HG02571 (cell line): ENCODE results near the gene ZBTB48.
"Not testable (repeated sequence)": the region's sequence is repeated elsewhere in the genome, so short reads cannot be mapped to it uniquely, and the experiment has no call there.

Source experiments
- ATAC-seq: cut with Tn5 transposase; IDR thresholded peaks from one replicate; pipeline ENCODE4 v1.9.1; 2021; ENCODE audit warnings: mild to moderate bottlenecking, moderate library complexity; ENCODE audit not compliant: unreplicated experiment

Gene ZBTB48

GRCh38 chr1:6579374-6580118, at the start of gene ZBTB48:
ZBTB48 (plus strand) TSS chr1:6579994; CDS start chr1:6580610, 616 bp downstream.
- ATAC-seq: peak; percentile 92

- ATAC-seq: no peak
Observed at GRCh38 chr1:6530504-6531160, 49.2 kb upstream of the ZBTB48 start.

DNA sequence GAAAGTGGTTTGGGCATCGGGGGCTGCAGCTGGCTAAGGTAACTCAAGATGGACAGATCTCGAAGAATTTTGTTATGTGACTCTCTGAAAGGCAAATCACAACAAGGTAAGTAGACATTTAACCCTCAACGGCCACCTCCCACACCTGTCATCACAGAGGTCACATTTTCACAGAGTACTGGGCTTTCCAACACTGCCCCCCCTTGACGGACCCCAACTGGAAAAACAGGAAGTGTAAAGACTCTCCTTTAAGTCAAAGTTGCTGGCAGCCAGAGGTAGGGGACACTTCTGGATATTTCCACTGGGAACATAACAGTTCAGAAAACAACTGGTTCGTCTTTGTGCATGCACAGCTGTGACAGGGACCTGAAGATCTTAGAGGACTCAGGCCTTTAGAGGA, 47.8 kb upstream of the ZBTB48 start:
- no peak for ATAC-seq

GRCh38 chr1:6534248-6534822, 45.5 kb upstream of the ZBTB48 start:
- ATAC-seq: no peak

DNA sequence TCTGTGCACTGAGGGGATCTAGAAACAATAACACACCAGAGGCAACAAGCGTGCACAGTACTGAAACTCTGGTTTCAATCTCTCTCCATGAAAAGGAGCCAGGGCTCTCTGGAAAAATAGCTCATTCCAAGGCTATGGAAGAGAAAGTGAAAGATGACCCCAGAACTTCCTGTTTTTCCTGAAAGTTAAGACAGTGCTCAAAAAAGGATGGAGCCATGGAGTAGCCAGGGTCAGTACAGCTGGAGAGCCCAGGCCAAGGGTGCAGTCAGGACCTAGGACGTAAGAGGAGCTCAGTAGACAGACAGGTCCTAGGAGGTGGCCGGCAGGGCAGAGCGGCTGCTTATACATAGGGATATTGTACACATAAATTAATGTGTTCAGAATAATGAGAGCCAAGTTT, 44.6 kb upstream of the ZBTB48 start:
- no peak for ATAC-seq

DNA sequence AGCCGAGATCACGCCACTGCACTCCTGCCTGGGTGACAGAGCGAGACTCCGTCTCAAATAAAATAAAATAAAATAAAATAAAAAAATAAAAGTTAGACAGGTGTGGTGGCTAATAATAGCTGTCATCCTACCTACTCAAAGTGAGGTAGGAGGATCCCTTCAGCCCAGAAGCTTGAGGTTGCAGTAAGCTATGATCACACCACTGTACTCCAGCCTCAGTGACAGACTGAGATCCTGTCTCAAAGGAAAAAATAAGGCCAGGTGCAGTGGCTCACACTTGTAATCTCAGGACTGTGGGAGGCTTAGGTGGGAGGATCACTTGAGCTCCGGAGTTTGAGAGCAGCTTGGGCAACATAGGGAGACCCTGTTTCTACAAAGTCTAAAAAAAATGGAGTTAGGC, 43.5 kb upstream of the ZBTB48 start:
- no peak for ATAC-seq

DNA sequence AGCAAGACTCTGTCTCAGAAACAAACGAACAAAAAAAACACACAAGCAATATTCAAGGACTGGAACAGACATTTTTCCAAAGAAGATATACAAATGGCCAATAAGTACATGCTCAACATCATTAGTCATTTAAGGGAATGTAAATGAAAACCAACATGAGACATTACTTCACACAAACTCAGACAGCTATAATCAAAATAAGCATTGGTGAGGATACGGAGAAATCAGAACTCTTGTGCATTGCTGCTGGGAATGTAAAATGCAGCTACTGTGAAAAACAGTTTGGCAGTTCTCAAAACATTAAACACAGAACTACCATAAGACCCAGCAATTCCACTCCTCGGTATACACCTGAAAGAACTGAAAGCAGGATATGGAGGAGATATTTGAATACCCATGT, 40.8 kb upstream of the ZBTB48 start:
- no peak for ATAC-seq

GRCh38 chr1:6544831-6545230, 35.0 kb upstream of the ZBTB48 start:
- ATAC-seq: no peak

GRCh38 chr1:6545276-6546112, 34.3 kb upstream of the ZBTB48 start:
- no peak for ATAC-seq

GRCh38 chr1:6546326-6546725, 33.5 kb upstream of the ZBTB48 start:
- no peak for ATAC-seq

GRCh38 chr1:6547301-6547700, 32.5 kb upstream of the ZBTB48 start:
- no peak for ATAC-seq

- ATAC-seq: peak; percentile 82
Observed at GRCh38 chr1:6554031-6554906, 25.5 kb upstream of the ZBTB48 start, which contains the start of gene NOL9. NOL9 (minus strand) TSS chr1:6554513; CDS start chr1:6554502, 11 bp downstream.

GRCh38 chr1:6554907-6555778, 24.7 kb upstream of the ZBTB48 start, which contains the start of gene TAS1R1:
TAS1R1 (plus strand) TSS chr1:6555307; CDS start chr1:6555374, 67 bp downstream.
- no peak for ATAC-seq

DNA sequence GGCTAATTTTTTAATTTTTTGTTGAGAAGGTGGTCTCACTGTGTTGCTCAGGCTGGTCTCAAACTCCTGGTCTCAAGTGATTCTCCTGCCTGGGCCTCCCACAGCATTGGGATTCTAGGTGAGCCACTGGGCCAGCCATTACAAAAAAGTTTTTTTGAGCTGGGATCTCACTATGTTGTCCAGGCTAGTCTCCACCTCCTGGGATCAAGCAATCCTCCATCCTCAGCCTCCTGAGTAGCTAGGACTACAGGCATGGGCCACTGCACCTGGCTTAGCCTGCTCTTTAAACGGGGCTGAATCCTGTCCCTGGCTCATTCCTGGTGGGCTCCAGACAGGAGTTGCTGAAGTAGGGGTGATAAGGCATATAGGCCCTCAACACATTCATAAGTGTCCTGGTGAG, 22.2 kb upstream of the ZBTB48 start:
- no peak for ATAC-seq

DNA sequence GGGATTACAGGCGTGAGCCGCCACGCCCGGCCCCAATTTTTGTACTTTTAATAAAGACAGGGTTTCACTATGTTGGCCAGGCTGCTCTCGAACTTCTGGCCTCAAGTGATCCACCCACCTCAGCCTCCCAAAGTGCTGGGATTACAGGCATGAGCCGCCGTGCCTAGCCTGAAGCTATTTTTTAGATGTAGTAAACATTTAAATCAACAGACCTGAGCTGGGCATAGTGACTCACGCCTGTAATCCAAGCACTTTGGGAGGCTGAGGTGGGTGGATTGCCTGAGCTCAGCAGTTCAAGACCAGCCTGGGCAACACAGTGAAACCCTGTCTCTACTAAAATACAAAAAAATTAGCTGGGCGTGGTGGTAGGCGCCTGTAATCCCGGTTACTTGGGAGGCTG, 20.6 kb upstream of the ZBTB48 start:
- ATAC-seq: not testable (repeated sequence)

GRCh38 chr1:6560267-6560666, 19.5 kb upstream of the ZBTB48 start:
- ATAC-seq: no peak

DNA sequence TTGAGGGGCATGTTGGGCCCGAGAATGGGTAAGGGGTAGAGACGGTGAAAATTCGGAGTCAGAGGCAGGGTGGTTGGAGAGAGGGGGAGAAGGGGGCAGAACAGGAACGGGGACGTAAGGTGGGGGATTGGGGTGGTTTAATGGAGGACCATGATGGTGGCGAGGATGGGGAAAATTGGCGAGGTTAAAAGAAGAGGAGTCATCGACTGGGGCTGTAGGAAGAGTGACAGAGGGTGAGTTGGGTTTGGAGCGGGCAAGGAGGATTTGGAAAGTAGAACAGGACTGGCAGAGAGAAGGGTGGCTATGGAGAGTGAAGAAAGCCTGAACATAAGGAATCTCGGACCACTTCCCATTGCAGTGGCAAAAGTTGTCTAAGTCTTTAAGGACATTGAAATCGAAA, 10.8 kb upstream of the ZBTB48 start:
- ATAC-seq: no peak

DNA sequence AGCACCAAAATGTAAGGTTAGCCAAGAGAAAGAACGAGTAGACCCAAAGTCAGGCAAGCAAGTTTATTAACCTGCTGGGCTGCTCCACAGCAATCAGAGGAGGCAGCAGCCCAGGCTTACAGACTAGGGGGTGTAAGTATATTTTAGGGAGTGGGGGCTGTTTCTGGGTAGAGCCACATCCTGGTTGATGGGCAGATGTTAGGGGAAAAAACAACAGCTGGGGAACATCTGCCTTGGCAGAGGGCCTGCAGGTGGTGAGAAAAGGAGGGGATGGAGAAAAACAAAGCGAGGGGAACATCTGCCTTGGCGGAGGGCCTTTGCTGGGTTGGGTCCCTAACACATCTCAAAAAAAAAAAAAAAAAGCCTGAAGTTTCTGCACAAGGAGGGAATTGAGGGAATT, 9.7 kb upstream of the ZBTB48 start:
- no peak for ATAC-seq

- no peak for ATAC-seq
Observed at GRCh38 chr1:6570987-6571386, 8.8 kb upstream of the ZBTB48 start.
